SIG-M5 treated with dmso at 0.1 percent for 504 hours (cell line): Measurements from ENCODE around the gene SLC39A1.
A peak's percentile ranks its signal among the peaks of the same experiment; 100 is the strongest.

Experiments
- DNase-seq: peaks from one replicate; lab custom pipeline; 2025; ENCODE audit not compliant: unreplicated experiment; lab: John Stamatoyannopoulos, UW

The SLC39A1 gene

DNA sequence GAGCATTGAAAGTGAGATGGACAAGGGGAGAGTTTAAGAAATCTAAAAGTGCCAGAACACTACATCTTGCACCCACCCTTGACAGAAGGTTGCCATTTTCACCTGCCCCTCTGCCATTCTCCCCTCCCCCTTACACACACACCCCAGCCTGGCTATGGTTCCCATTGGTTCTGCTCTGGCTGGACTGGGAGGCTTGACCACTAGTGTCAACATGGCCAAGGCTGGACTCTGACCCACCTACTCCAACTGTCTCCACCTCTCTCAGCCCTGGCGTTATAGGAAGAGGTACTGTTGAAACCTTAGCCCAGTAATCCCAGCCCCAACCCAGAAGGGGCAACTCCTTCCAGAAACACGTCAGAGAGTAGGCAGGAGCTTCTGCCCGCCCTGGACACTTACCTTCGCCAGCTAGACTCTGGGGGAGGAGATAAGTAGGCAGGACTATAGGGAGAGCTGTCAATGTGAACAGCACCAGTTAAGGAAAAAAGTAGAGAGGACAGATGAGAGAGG lies 9.4 kb downstream of the SLC39A1 start:
- DNase-seq = no peak

DNA sequence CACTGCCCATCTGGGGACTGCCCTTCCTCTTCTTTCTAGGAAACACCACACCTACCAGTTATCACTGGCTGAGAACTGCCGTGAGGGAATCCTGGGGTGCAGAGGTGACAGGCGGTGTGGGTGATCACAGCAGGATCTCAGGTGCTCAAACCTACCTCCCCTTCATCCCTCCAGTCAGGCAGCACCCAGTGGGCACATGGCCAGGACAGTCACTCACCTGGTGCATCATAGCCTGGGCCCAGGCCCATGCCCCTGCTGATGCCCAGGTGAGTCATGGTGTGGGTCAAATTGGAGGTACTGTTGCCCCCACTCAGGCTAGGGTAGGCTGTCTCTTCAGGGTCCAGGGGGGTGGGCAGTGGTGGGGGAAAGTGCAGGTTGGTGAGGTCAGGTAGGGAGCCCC lies 11.5 kb downstream of the SLC39A1 start:
- no peak for DNase-seq

GRCh38 chr1:153951183-153951582 lies 12.2 kb downstream of the SLC39A1 start:
- no peak for DNase-seq

- DNase-seq = peak; percentile 88
Measured at GRCh38 chr1:153946622-153947241, 16.6 kb downstream of the SLC39A1 start, which contains the start of gene DENND4B. TSS of gene DENND4B (minus strand) at chr1:153946718. CDS start at chr1:153944374, 2,344 bp downstream.

DNA sequence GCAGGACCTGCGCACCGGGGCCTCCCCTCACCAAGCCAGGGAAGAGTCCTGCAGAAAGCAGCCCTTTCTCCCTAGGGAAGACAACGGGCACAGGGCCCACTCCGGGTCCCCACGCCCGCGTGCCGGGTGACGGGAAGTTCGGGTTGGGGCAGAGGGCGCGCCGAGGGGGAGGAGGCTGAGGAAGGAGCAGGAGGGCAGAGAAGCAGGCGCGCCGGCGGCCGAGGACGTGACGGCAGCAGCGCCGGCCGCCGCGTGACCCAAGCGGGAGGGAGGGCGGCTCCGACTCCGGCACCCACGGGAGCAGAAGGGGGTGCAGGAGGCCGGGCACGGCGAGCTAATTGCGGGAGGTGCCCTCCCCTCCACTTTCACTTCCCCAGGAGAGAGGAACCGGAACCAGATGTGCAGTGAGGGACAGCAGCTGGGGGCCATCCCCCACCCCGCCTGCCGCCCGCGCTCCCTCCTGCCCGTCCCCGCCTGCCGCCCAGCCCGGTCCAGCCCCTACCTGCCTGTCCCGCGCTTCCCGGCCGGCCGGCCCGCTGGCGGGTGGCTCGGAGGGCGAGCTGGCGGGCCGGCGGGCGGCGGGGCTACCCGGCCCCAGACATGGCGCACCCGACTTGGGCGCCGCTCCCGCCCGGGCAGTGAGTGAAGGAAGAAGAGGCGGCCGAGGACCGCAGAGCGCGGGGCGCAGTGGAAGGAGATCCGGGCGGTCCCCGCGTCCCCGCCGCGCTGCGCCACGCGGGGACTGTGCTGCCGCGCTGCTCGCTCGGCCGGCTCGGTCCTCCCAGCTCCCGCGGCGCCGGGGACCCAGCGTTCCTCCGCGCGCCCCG lies 17.3 kb downstream of the SLC39A1 start:
- DNase-seq = peak; percentile 99

- DNase-seq = peak; percentile 97
Measured at GRCh38 chr1:153945131-153945794, 18.1 kb downstream of the SLC39A1 start.

DNA sequence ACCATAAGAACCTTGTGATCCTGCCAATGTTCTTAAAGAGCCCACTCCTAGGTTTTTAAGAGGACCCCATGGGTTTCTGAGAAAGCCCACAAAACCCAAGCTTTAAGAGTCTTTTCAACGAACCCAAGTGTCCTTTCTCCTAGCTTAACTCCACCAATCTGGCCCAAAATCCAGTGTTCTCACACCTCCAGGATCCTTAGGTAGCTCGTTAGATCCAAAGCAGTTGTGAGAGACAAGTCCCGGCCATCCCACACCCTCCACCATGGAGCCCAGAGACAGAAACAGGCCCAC lies 18.6 kb downstream of the SLC39A1 start:
- no peak for DNase-seq

- DNase-seq = no peak
Measured at GRCh38 chr1:153944005-153944826, 19.1 kb downstream of the SLC39A1 start.

GRCh38 chr1:153942766-153943549 lies 20.4 kb downstream of the SLC39A1 start:
- no peak for DNase-seq

- no peak for DNase-seq
Measured at GRCh38 chr1:153941826-153942725, 21.3 kb downstream of the SLC39A1 start.

DNA sequence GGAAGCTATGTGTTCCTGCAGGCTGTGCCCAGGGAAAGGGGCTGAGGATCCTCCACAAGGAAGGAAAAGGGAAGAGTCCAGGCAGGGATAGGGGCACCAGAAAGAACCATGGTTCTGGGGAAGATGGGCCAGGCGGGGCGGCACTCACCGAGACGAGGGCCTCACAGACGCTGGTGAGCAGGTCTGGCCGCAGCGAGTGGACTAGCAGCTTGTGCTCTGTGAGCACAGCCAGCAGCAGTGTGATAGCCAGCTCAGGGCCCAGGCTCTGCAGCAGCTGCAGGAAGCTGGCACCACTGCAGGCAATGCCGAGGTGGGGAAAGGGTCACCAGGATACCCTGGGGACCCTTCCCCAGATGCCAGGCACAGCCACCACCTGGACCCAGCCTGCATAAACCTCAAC lies 22.6 kb downstream of the SLC39A1 start:
- DNase-seq = no peak

- no peak for DNase-seq
Measured at GRCh38 chr1:153939476-153939875, 23.9 kb downstream of the SLC39A1 start.

GRCh38 chr1:153938996-153939395 lies 24.3 kb downstream of the SLC39A1 start:
- no peak for DNase-seq

GRCh38 chr1:153937331-153937730 lies 26.0 kb downstream of the SLC39A1 start:
- no peak for DNase-seq

DNA sequence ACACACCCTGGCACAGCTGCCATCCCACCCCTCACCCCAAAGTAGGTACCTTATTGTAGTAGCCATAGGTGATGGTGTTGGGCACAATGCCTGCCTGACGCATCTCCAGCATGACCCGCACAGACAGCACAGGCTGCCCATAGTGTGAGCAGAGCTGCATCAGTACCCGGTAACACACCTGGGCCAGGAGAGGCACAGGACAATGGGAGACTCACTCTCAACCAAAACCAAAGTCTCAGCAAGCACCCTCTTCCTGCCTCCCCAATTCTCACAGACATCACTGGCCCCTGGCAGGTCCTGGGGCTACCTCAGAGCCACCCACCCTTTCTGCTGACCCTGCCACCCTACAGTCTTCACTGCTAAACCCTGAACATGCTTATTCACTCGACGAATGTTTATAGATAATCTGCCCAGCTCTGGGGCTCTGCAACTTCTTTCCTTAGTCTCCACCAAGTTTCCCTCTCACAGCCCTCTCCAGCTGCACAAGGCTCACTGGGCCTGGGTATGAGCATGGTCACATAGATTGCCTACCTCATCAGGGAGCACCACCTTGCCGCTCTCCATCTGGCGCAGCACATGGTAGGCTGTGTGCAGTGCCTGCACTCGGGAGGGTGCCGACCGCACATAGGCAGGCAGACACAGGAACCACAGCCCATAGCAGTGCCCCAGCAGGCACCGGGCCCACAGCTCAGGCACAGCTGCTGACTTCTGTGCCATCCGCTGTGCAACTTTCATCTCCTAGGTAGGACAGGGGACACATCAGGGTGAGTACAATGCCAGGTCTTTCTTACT lies 27.1 kb downstream of the SLC39A1 start:
- no peak for DNase-seq

GRCh38 chr1:153934746-153935145 lies 28.6 kb downstream of the SLC39A1 start:
- DNase-seq = no peak

GRCh38 chr1:153933955-153934354 lies 29.4 kb downstream of the SLC39A1 start:
- DNase-seq = no peak

DNA sequence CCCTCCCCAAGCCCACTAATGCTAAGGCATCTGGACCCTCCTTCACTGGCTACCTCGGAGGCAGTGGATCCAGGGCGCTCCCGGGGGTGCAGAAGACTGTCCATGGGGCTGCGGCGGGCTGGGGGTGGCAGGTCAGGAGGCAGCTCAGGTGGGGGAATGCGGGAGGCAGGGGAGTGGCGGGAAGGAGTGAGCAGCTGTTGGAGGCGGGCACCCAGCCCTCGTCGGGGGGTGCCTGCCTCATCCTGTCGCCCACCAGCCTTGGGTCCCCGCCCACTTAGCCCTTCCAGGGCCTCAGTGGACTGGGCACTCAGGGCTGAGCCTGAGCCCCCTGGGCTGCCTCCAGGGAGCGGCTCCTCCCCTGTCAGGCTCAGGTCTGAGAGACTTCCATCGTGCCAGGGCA lies 29.9 kb downstream of the SLC39A1 start:
- DNase-seq = no peak
